IPS-15b (cell line): ENCODE data around the gene NGEF.
"Not testable (repeated sequence)": the region's sequence is repeated elsewhere in the genome, so short reads cannot be mapped to it uniquely, and the experiment has no call there.

Experiments
- H3K27me3 ChIP-seq: one replicate; pipeline ENCODE4 v1.6.1; 2013; ENCODE audit warnings: low read length; ENCODE audit not compliant: control insufficient read depth, insufficient read depth
- H3K36me3 ChIP-seq: one replicate; pipeline ENCODE4 v1.6.1; 2013; ENCODE audit warnings: low read length; ENCODE audit not compliant: control insufficient read depth, insufficient read depth
- H3K4me1 ChIP-seq: one replicate; pipeline ENCODE4 v1.6.1; 2013; ENCODE audit warnings: mild to moderate bottlenecking, low read length; ENCODE audit not compliant: control insufficient read depth, insufficient read depth
- H3K4me3 ChIP-seq: one replicate; pipeline ENCODE4 v1.5.1; 2013; ENCODE audit warnings: low read depth, low read length
- H3K9ac ChIP-seq: one replicate; pipeline ENCODE4 v1.6.1; 2013; ENCODE audit warnings: low read depth, mild to moderate bottlenecking, low read length
- H3K9me3 ChIP-seq: one replicate; pipeline ENCODE4 v1.6.1; 2013; ENCODE audit warnings: mild to moderate bottlenecking, low read length; ENCODE audit not compliant: control insufficient read depth, insufficient read depth

NGEF gene

DNA sequence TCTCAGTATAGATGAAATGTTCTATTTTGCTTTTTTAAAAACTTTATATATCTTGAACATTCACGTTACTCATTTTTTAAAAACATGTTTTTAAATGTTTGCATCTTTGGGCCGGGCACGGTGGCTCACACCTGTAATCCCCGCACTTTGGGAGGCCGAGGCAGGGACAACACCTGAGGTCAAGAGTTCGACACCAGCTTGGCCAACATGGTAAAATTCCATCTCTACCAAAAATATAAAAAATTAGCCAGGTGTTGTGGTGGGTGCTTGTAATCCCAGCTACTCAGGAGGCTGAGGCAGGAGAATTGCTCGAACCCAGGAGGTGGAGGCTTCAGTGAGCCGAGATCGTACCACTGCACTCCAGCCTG lies 105.4 kb downstream of the NGEF start:
- H3K9ac ChIP-seq, H3K27me3 ChIP-seq, H3K9me3 ChIP-seq, H3K4me1 ChIP-seq, H3K4me3 ChIP-seq, H3K36me3 ChIP-seq: not testable (repeated sequence)

DNA sequence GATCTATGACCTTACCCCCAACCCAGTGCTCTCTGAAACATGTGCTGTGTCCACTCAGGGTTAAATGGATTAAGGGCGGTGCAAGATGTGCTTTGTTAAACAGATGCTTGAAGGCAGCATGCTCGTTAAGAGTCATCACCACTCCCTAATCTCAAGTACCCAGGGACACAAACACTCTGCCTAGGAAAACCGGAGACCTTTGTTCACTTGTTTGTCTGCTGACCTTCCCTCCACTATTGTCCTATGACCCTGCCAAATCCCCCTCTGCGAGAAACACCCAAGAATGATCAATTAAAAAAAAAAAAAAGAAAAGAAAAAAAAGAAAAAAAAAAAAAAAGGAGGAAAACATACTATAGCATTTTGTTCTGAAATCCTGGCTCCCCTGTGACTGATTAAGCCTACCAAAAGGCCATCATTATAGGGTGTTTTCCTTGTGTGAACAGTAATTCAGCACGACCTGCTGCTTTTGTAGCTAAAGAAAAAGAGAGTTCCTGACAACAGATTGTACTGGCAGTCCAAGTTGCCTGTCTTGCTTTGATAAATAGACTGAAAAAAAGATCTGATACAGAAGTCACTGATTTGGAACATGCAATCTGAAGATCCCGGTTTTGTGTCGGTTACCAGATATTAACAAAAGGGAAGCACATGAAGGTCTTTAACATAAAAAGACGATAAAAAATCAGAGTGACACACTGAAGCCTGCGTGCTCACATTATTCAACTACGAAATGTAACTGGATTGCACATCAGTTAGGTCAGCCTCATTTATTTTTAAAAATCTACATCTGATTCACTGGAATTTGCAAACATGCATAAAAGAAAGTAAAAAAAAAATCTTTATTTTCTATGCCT lies 106.0 kb downstream of the NGEF start:
- H3K36me3 ChIP-seq, H3K9ac ChIP-seq, H3K4me1 ChIP-seq, H3K27me3 ChIP-seq, H3K4me3 ChIP-seq, H3K9me3 ChIP-seq: not testable (repeated sequence)

DNA sequence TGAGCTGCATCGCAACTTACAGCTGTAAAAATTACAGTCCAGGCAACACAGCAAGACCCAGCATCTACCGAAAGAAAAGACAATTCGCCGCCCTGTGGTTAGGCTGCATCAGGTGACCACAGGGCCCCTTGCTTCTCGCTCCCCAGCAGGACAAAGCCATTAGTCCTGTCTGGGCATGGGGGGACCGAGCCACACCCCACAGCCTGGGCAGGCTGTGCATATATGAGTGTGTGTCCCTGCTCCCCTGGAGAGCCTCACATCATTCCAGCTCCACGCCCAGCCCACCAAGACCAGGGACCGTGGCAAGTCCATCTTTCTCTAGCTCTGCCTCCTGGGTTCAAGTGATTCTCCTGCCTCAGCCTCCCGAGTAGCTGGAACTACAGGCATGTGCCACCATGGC lies 109.1 kb downstream of the NGEF start:
- Histone ChIP-seq H3K9me3 (no peaks in the 10 kb centered on the region), H3K27me3 (peaks cover 31% of the 10 kb centered on the region), H3K36me3 (no peaks in the 10 kb centered on the region), H3K9ac (no peak overlapping the region), H3K4me1 (peaks cover 15% of the 10 kb centered on the region), H3K4me3 (no peak overlapping the region)

DNA sequence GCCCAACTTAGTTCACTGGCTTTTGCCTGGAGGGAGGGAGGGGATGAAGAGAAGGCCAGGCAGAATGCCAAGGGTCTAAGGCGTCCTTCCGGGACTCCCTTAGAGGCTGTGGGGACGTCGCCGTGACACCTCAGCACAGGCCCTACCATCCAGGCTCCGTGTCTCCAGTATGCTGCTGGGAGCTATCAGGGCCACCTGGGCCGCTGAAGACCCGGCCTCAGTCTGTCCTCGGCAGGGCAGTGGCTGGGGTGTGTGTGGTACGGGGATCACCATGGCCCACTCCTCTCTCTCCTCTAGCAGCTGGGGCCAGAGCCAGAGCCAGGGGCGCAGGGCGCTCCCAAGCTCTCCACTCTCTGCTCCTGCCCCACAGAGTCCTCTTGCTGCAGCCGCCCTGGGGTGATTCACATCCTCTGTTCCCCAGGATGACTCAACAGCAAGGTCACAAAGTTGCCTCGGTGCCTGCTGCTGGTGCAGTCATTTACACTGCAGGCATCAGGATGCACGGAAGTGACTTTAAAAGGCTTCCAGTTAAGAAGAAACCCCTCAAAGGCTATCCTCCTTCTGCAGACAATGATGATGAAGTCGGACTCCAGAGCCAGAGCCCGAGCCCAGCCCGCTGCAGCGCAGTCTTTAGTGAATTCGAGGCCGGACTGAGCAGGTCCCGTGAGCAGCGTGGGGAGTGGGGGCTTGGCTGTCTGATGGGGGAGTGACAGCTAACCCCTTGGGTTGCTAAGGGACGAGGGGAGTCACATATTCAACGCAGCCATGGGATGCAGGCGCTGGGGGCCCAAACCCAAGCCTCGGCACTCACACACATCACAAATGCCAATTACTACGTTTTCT lies 111.1 kb downstream of the NGEF start:
- peaks cover 34% of the 10 kb centered on the region for H3K27me3 ChIP-seq
- H3K4me3 ChIP-seq: peak overlapping the region; percentile 39
- peaks cover 10% of the 10 kb centered on the region for H3K4me1 ChIP-seq
- no peaks in the 10 kb centered on the region for H3K9me3 ChIP-seq
- no peaks in the 10 kb centered on the region for H3K36me3 ChIP-seq
- no peak overlapping the region for H3K9ac ChIP-seq

DNA sequence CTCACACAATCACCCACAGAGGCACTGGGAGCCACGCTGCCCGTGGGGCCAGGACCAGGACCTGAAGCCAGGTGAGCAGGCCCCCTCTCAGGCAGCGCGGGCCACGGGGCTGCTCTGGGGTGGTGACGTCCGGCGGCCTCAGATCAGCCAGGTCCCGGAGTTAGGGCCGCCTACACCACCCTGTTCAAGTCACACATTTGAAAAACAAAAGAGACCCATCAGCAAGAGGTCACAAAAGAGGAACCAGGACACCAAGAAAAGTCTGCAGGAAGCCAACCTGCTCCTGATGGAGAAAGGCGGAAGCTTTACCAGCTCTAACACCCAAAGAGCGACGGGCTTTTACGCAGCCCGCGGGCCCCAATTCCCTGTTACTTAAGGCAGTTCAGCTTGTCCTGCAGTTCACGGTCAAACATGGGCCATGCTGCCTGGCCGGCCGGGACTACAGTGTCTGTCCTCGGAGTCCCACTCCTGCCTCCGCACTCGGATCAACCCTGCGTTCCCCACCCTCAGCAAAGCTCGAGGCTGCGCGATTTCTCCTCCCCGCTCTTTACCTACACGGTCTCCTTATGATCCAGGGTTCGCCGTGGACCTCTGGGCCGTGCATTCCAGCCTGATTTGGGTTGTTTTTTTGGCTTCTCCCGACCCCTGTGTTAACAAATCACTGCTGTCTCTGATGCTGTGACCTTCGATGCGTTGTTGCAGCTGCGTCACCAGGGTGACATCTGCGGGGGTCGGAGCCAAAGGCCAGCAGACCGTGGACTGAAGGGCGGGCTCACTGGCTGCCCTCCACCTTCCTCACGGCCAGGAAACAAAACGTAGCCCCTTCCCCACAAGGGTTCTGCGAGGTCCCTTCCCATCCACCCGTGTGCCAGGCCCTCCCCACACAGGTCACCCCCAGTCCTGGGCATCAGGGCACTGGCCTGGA lies 112.0 kb downstream of the NGEF start:
- Histone ChIP-seq H3K27me3 (peaks cover 34% of the 10 kb centered on the region), H3K4me3 (peak overlapping the region; percentile 39), H3K9ac (peak overlapping the region; percentile 73)

DNA sequence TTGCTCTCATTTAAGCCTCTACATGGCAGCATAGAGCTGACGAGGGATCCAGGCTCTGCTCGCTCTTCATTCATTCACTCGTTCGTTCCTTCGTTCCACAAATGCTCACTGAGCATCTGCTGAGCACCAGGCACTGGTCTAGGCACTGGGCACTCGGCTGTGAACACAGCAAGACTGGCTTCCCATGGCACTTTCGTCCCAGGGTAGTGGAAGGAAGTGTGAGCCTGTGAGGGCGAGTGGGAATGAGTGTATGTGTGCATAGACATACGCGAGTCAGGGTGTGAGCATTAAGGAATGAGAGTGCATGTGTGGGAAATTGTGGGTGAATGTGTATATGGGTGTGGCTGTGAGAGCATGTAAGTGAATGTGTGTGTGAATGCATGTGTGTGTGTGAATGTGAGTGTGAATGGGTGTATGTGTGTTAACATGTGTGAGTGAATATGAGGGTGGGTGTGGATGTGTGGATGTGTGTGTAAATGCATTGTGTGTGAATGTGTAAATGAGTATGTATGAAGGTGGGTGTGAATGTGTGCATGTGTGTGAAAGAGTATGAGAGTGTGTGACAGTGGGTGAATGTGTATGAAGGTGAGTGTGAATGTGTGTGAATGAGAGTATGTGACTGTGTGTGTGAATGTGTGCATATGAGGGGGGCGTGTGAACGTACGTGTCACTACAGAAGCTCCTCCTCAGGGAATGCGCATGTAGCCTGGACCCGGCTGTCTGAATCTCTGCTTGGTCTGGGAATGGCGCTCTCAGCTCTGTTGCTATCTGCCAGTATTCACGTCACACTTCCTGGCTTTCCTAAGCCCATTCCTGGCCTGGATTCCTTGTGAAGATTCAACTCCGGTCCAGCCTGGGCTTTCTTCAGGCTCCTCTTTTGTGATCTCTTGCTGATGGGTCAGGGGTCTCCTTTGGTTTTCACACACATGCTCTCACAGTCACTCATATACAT lies 114.2 kb downstream of the NGEF start:
- H3K27me3 ChIP-seq: peaks cover 34% of the 10 kb centered on the region
- no peak overlapping the region for H3K9ac ChIP-seq
- H3K9me3 ChIP-seq: no peaks in the 10 kb centered on the region
- H3K4me3 ChIP-seq: no peak overlapping the region
- no peaks in the 10 kb centered on the region for H3K36me3 ChIP-seq
- H3K4me1 ChIP-seq: peaks cover 10% of the 10 kb centered on the region

More for the DNA sequence above, 112.0 kb downstream of the NGEF start:
- Histone ChIP-seq H3K36me3 (no peaks in the 10 kb centered on the region), H3K9me3 (no peaks in the 10 kb centered on the region), H3K4me1 (peaks cover 10% of the 10 kb centered on the region)

DNA sequence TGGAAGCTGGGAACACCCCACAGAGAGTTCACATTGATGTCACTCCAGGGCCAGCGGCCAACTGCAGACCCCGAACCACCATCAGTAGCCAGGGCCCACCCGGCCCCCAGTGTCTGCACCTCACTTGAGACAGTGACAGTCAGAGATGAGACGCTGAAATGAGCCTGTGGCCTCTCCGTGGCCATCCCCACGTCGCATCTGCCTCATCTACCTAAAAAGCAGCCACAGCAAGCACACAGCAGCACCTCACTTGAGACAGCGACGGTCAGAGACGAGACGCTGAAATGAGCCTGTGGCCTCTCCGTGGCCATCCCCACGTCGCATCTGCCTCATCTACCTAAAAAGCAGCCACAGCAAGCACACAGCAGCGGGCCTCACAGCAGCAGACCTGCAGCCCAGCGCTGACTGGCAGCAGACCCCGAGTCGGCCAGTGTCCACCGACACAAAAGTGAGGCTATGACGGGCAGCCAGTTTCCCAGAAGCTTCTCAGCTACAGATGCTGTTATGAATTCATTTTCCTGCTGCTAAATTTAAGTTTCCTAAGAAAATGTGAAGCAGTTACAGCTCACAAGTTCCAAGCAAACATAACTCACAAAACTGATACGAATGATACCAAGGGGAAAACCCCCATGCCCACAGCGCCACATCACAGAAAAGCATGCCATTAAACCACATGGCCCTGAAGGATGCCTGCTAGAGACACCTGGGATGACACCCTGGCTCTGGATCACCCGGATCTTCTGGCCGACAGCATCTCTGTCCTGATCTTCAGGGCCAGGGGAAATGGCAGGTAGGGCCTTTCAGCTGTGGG lies 115.3 kb downstream of the NGEF start:
- Histone ChIP-seq H3K9me3 (no peaks in the 10 kb centered on the region), H3K36me3 (no peaks in the 10 kb centered on the region), H3K27me3 (peaks cover 31% of the 10 kb centered on the region), H3K9ac (no peak overlapping the region), H3K4me3 (no peak overlapping the region), H3K4me1 (peaks cover 10% of the 10 kb centered on the region)

DNA sequence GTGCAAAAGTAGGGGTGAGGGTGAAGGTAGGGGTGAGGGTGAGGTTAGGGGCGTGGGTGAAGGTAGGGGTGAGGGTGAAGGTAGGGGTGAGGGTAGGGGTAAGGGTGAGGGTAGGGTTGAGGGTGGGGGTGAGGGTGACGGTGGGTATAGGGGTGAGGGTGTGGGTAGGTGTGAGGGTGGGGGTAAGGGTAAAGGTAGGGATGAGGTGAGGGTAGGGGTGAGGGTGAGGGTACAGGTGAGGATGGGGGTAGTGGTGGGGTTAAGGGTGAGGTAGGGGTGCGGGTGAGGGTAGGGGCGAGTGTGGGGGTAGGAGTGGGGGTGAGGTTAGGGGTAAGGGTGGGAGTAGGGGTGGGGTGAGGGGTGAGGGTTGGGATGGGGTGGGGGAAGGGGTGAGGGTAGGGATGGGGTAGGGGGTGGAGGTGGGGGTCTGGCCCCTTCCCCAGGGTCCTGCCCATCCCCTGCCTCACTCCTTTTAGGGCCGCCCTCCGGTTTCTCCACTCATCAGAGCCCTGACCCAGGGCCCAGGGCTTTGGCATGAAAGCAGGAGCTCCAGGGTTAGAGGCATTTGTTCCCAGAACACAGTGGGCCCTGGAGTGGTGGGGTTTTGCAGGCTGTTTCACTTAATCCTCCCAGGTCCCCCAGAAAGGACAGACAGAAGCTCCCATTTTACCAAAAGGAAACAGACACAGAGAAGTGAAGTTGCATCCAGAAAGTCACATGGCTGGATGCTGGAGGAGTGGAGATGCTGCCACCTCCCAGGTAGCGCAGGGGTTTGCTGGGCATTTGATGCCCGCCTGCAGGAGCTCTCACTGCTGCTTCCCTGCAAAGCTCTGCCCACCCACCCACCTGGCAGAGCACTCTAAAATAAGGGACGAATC lies 116.1 kb downstream of the NGEF start:
- Histone ChIP-seq H3K27me3 (peaks cover 23% of the 10 kb centered on the region), H3K36me3 (no peaks in the 10 kb centered on the region), H3K4me1 (peaks cover 9% of the 10 kb centered on the region), H3K4me3 (no peak overlapping the region), H3K9me3 (no peaks in the 10 kb centered on the region), H3K9ac (no peak overlapping the region)

DNA sequence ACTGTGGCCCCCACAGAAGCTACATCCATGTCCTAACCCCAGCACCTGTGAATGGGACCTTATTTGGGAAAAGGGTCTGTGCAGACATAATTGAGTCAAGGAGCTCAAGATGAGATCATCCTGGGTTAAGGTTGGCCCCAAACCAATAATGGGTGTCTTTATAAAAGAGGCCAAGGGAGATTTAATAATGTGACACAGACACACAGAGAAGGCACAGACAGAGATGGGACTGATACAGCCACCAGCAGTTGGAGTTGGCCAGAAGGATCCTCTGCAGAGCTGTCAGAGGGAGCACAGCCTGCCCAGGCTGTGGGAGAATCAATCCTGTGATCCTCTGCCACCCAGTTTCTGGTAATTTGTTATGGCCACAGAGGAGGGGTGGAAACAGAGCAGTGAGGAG lies 116.9 kb downstream of the NGEF start:
- Histone ChIP-seq H3K4me1 (peaks cover 3% of the 10 kb centered on the region), H3K27me3 (peaks cover 14% of the 10 kb centered on the region), H3K4me3 (no peak overlapping the region), H3K9me3 (no peaks in the 10 kb centered on the region), H3K9ac (no peak overlapping the region), H3K36me3 (no peaks in the 10 kb centered on the region)
